Measurements from ENCODE around the gene RASSF7.

RASSF7 gene

DNA sequence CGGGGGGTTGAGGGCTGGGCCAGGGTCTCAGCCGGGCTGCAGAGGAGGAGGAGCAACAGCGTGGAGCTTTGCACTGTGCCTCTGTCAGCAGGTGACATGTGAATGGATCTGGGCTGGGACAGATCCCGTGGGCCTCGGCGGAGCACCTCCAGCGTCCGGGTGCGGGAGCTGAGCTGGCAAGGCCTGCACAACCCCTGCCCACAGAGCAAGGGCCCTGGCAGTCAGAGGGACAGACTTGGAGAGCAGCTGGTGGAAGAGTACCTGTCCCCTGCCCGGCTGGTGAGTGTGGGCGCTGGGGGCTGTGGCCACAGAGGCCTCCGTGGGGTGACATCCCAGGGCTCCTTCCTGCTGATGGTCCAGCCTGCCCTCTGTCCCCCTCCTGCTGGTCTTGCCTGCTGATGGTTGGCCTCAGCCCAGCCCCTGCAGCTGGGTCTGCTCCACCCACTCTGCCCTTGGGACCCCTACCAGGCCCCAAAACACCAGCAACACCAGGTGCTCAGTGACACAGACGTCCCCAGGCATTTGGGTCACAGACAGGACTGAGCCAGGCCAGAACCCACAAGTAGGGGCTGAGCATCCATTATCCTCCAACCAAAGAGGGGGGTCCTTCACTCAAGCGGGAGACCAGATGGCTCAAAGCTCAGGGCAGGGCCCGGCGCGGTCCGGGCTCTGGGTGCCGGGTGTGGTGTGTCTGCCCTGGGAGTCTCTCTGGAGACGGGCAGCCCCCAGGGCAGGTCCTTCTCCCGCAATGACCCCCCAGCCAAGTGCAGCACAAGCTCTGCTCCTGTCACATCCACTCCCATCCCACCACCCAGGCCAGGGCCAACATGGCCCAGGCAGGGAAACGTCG is 20.0 kb upstream of the RASSF7 start:
- H3K27ac ChIP-seq = no peak overlapping the region
- H3K9me3 ChIP-seq = no peaks in the 10 kb centered on the region
- no peak for TF ChIP-seq CTCF (IDR thresholded peaks at IDR 0.05)
- peaks cover 51% of the 10 kb centered on the region for H3K27me3 ChIP-seq
- no peaks in the 10 kb centered on the region for H3K36me3 ChIP-seq
- H3K4me1 ChIP-seq (ENCODE audit: control insufficient read depth in 1 of 2, insufficient read depth in 1 of 2, low read depth in 1 of 2, low read length in 1 of 2) = peaks cover 21 to 22% of the 10 kb centered on the region in 2 experiments
- H3K4me3 ChIP-seq (ENCODE audit: low read depth in 1 of 2, low read length in 1 of 2) = no peak overlapping the region

- peaks cover 45% of the 10 kb centered on the region for H3K27me3 ChIP-seq
- no peak overlapping the region for H3K4me3 ChIP-seq (ENCODE audit: low read depth in 1 of 2, low read length in 1 of 2)
- H3K36me3 ChIP-seq = no peaks in the 10 kb centered on the region
- no peaks in the 10 kb centered on the region for H3K9me3 ChIP-seq
- H3K4me1 ChIP-seq (ENCODE audit: control insufficient read depth in 1 of 2, insufficient read depth in 1 of 2, low read depth in 1 of 2, low read length in 1 of 2) = peaks cover 15% of the 10 kb centered on the region in 2 experiments
- no peak for TF ChIP-seq CTCF (IDR thresholded peaks at IDR 0.05)
- no peak overlapping the region for H3K27ac ChIP-seq
Measured at GRCh38 chr11:541433-541885, 19.3 kb upstream of the RASSF7 start.

GRCh38 chr11:544817-545166 is 16.0 kb upstream of the RASSF7 start:
- H3K27ac ChIP-seq = no peak overlapping the region
- no peaks in the 10 kb centered on the region for H3K4me1 ChIP-seq (ENCODE audit: control insufficient read depth in 1 of 2, insufficient read depth in 1 of 2, low read depth in 1 of 2, low read length in 1 of 2)
- no peak overlapping the region for H3K4me3 ChIP-seq (ENCODE audit: low read depth in 1 of 2, low read length in 1 of 2)
- H3K27me3 ChIP-seq = peaks cover 22% of the 10 kb centered on the region
- TF ChIP-seq CTCF (IDR thresholded peaks at IDR 0.05) = no peak
- no peaks in the 10 kb centered on the region for H3K9me3 ChIP-seq
- H3K36me3 ChIP-seq = no peaks in the 10 kb centered on the region

GRCh38 chr11:545171-545570 is 15.6 kb upstream of the RASSF7 start:
- Histone ChIP-seq H3K27me3 (peaks cover 18% of the 10 kb centered on the region), H3K9me3 (no peaks in the 10 kb centered on the region), H3K4me3 (ENCODE audit: low read depth in 1 of 2, low read length in 1 of 2) (no peak overlapping the region), H3K27ac (no peak overlapping the region), H3K4me1 (ENCODE audit: control insufficient read depth in 1 of 2, insufficient read depth in 1 of 2, low read depth in 1 of 2, low read length in 1 of 2) (no peaks in the 10 kb centered on the region), H3K36me3 (no peaks in the 10 kb centered on the region)
- no peak for TF ChIP-seq CTCF (IDR thresholded peaks at IDR 0.05)

- no peak for TF ChIP-seq CTCF (IDR thresholded peaks at IDR 0.05)
- peaks cover 30% of the 10 kb centered on the region for H3K27me3 ChIP-seq
Measured at GRCh38 chr11:548700-549603, 11.8 kb upstream of the RASSF7 start.

More at GRCh38 chr11:548700-549603, 11.8 kb upstream of the RASSF7 start:
- H3K4me3 ChIP-seq (ENCODE audit: low read depth in 1 of 2, low read length in 1 of 2) = no peak overlapping the region
- no peak overlapping the region for H3K27ac ChIP-seq
- H3K9me3 ChIP-seq = no peaks in the 10 kb centered on the region
- no peaks in the 10 kb centered on the region for H3K4me1 ChIP-seq (ENCODE audit: control insufficient read depth in 1 of 2, insufficient read depth in 1 of 2, low read depth in 1 of 2, low read length in 1 of 2)
- no peaks in the 10 kb centered on the region for H3K36me3 ChIP-seq
